ENCODE results near the gene PCDHA4.

- TF ChIP-seq CTCF (IDR thresholded peaks at IDR 0.05) (no peak), POLR2A (IDR thresholded peaks at IDR 0.05) (no peak)
These were observed 55.8 kb downstream of the PCDHA4 start for GRCh38 chr5:140862441-140863295.
